HepG2 (cell line): ENCODE results near the gene NCOA1. TPM values are rescaled to one million over a fixed set of nuclear protein-coding genes. Genes with fewer than 3 reads are reported as not detected.

Experiments used
- ATAC-seq: fragments of 200-7000 bp; cut with Tn5 transposase; 3 replicates; pipeline ENCODE4 v1.9.1; 2020; ENCODE audit warnings: mild to moderate bottlenecking, moderate library complexity
- BruUV-seq: library from RNA; stranded (reverse); fragments of 400-500 nt; replicated peaks from 2 replicates; lab custom pipeline; 2021; lab: Mats Ljungman, UMichigan
- CTCF ChIA-PET: fragments of 300-600 bp; formaldehyde crosslinking; extraction: SDS; loops from one replicate; lab custom pipeline; 2021; ENCODE audit warnings: low total read pairs, inconsistent platforms, low intra/inter-chr PET ratio; lab: Yijun Ruan, JAX
- POLR2A ChIA-PET: fragments of 350-600 bp; sonication (Branson Sonifier 250); formaldehyde crosslinking; loops from one replicate; lab custom pipeline; 2020; ENCODE audit warnings: antibody characterized with exemption, inconsistent platforms; lab: Yijun Ruan, JAX
- DNase-seq: peaks from one replicate; pipeline ENCODE4 v3.0.0-alpha.2; 2015; ENCODE audit warnings: low spot score
- FAIRE-seq: peaks from 3 replicates; lab custom pipeline; 2011; peaks lifted over from hg19 to GRCh38; lab: Jason Lieb, UNC
- H2AFZ ChIP-seq: one replicate; pipeline ENCODE4 v1.6.1; 2011; ENCODE audit warnings: low read length, inconsistent platforms
- H3K27ac ChIP-seq: fragments of 300-600 bp; 3 replicates; pipeline ENCODE4 v1.8.0; 2011; ENCODE audit warnings: mixed run types, mild to moderate bottlenecking, mixed read lengths, low read length, inconsistent platforms; ENCODE audit not compliant: insufficient read depth; ENCODE audit errors: extremely low read length
- H3K27me3 ChIP-seq, 2 experiments: fragments of 200-600 bp in 1 of 2; 2 replicates in 1 of 2; 3 replicates in 1 of 2; pipeline versions ENCODE4 v1.6.0 to v1.8.0; 2011; ENCODE audit warnings: low read length in 2 of 2, mild to moderate bottlenecking in 2 of 2, moderate library complexity in 2 of 2, inconsistent platforms in 1 of 2; ENCODE audit not compliant: insufficient read depth in 2 of 2, control insufficient read depth in 1 of 2
- H3K36me3 ChIP-seq, 2 experiments: fragments of 200-600 bp in 1 of 2; replicated peaks in 1 of 2; 2 replicates in 1 of 2; 3 replicates in 1 of 2; pipeline versions ENCODE4 v1.5.1 to v1.8.0; 2011; ENCODE audit warnings: low read length in 2 of 2, inconsistent platforms in 1 of 2; ENCODE audit not compliant: insufficient read depth in 2 of 2, control insufficient read depth in 1 of 2
- H3K4me1 ChIP-seq: 2 replicates; pipeline ENCODE4 v1.5.1; 2012; ENCODE audit warnings: low read length, inconsistent platforms; ENCODE audit not compliant: insufficient read depth
- H3K4me2 ChIP-seq: 2 replicates; pipeline ENCODE4 v1.6.0; 2011; ENCODE audit warnings: low read depth, low read length, inconsistent platforms
- H3K4me3 ChIP-seq, 3 experiments: fragments of 200-600 bp in 1 of 3; sonication (generic), shearing (Covaris generic) in 1 of 3; replicated peaks in 1 of 3; 2 replicates each; pipeline ENCODE4 v1.5.1; 2011 to 2016; ENCODE audit warnings: low read length in 3 of 3, inconsistent platforms in 2 of 3, low read depth in 2 of 3, mild to moderate bottlenecking in 2 of 3, control low read depth in 1 of 3, mixed read lengths in 1 of 3; ENCODE audit not compliant: insufficient read depth in 1 of 3
- H3K79me2 ChIP-seq: one replicate; pipeline ENCODE4 v1.6.1; 2011; ENCODE audit warnings: low read length, inconsistent platforms; ENCODE audit not compliant: insufficient read depth
- H3K9ac ChIP-seq: 2 replicates; pipeline ENCODE4 v1.6.0; 2011; ENCODE audit warnings: mild to moderate bottlenecking, low read depth, low read length, inconsistent platforms; ENCODE audit not compliant: insufficient read depth
- H3K9me3 ChIP-seq: 2 replicates; pipeline ENCODE4 v1.5.1; 2012; ENCODE audit warnings: mild to moderate bottlenecking, low read length
- H4K20me1 ChIP-seq: 2 replicates; pipeline ENCODE4 v1.6.0; 2011; ENCODE audit warnings: inconsistent platforms, mild to moderate bottlenecking, low read length, moderate library complexity; ENCODE audit not compliant: insufficient read depth
- NFKB2 ChIP-seq: sonication (generic); formaldehyde crosslinking; IDR thresholded peaks from 2 replicates; pipeline ENCODE4 v1.4.0; 2020; ENCODE audit warnings: missing genetic modification reagents, borderline replicate concordance
- NR2C2 ChIP-seq: sonication (generic); formaldehyde crosslinking; IDR thresholded peaks from 2 replicates; pipeline ENCODE4 v1.4.0; 2020; ENCODE audit warnings: missing genetic modification reagents, mild to moderate bottlenecking, moderate library complexity, borderline replicate concordance
- PLRG1 ChIP-seq: fragments of 450-650 bp; conservative IDR thresholded peaks from 2 replicates; pipeline ENCODE4 v1.6.1; 2016
- SAFB2 ChIP-seq: sonication (generic); formaldehyde crosslinking; IDR thresholded peaks from 2 replicates; pipeline ENCODE4 v1.5.1; 2020; ENCODE audit warnings: missing genetic modification reagents, low read depth, mild to moderate bottlenecking, borderline replicate concordance
- ZBTB42 ChIP-seq: sonication (generic); formaldehyde crosslinking; IDR thresholded peaks from 2 replicates; pipeline ENCODE4 v1.5.0; 2020; ENCODE audit warnings: mild to moderate bottlenecking, missing genetic modification reagents
- ZNF205 ChIP-seq: IDR thresholded peaks from 2 replicates; pipeline ENCODE4 v1.6.1; 2018; ENCODE audit warnings: missing biosample characterization, missing genetic modification reagents
- WGBS: methylation state at CpG from one replicate; pipeline ENCODE4 v1.1.6; 2017; ENCODE audit warnings: low lambda C conversion rate; 5-methylcytosine and 5-hydroxymethylcytosine counted together
- in situ Hi-C: cut with HindIII; loops from 2 replicates; pipeline ENCODE4 v1.10.0; 2017; ENCODE audit warnings: low pct_unique_long_range_greater_than_20kb; ENCODE audit not compliant: extremely low pct_ligation_motif_present
- intact Hi-C: fragments of 100-400 bp; cut with micrococcal nuclease; formaldehyde crosslinking; loops from one replicate; pipeline ENCODE4 v1.10.0; 2022; ENCODE audit not compliant: unreplicated experiment
- polyA plus RNA-seq, 8 experiments: library from polyadenylated mRNA; depleted of rRNA in 3 of 8; stranded (reverse) in 7 of 8; unstranded in 1 of 8; fragments of >200 nt; fragmentation: Illumina TruSeq in 4 of 8; extraction: Trizol in 4 of 8; gene quantifications; 2 replicates each; pipeline versions ENCODE4 v1.2.1 to v1.2.3, GENCODE V29; 2011 to 2016; ENCODE audit warnings: low read depth in 4 of 8, missing spikeins in 1 of 8, mixed read lengths in 1 of 8; ENCODE audit not compliant: insufficient read depth in 1 of 8
- total RNA-seq, 5 experiments: library from RNA; depleted of rRNA; stranded (reverse); fragments of >200 nt; fragmentation: Illumina TruSeq; extraction: Trizol; gene quantifications; 2 replicates each; pipeline ENCODE4 v1.2.3, GENCODE V29; 2016; ENCODE audit warnings: low read depth in 1 of 5
- TF ChIP-seq, protein P1 (sequence below): sonication (generic); formaldehyde crosslinking; IDR thresholded peaks from 2 replicates; pipeline ENCODE4; 2020; ENCODE audit warnings: missing genetic modification reagents, mild to moderate bottlenecking, borderline replicate concordance

The NCOA1 gene
- total and polyA plus RNA-seq, 2 of the 13 experiments (the other 11 are each of a cell fraction or from before 2014, with no cell fraction given): 10.0 to 10.4 TPM

DNA sequence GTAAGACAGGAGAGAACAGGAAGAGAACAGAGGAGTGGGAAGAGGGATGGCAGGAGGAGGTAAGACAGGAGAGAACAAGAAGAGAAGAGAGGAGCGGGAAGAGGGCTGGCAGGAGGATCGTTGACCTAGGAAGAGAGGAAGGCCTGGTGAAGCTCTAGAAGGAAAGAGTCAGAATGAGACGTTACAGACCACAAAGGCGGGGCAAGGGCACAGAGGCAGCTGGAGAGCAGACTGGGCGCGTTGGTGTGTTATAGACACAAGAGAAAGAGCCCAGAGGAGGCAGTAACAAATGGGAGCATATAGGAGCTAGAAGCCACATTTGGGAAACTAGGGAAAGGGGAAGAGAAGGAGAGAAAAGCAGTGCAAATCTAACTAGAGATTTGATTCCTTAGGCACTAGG lies 275.6 kb downstream of the NCOA1 start:
- Histone ChIP-seq H3K27me3 (no peaks in the 10 kb centered on the region), H3K4me2 (no peak overlapping the region), H3K4me1 (no peaks in the 10 kb centered on the region), H3K36me3 (peaks cover 3 to 7% of the 10 kb centered on the region in 2 experiments; a peak in 2 of 5 replicates), H3K79me2 (no peaks in the 10 kb centered on the region), H3K9me3 (no peaks in the 10 kb centered on the region), H3K9ac (no peak overlapping the region), H4K20me1 (no peaks in the 10 kb centered on the region), H3K27ac (no peak overlapping the region)
- no TSS peak for BruUV-seq
- DNase-seq (no peak), ATAC-seq (no peak)
- intact Hi-C loops: no loop called here
- 88% methylated on average over 6 of the region's 6 CpGs for WGBS
- POLR2A ChIA-PET: no interaction called here
- TF ChIP-seq PLRG1: 0 out of 2 replicates have a peak, but pooled peaks have one; percentile 23
- TF ChIP-seq, protein P1, sequence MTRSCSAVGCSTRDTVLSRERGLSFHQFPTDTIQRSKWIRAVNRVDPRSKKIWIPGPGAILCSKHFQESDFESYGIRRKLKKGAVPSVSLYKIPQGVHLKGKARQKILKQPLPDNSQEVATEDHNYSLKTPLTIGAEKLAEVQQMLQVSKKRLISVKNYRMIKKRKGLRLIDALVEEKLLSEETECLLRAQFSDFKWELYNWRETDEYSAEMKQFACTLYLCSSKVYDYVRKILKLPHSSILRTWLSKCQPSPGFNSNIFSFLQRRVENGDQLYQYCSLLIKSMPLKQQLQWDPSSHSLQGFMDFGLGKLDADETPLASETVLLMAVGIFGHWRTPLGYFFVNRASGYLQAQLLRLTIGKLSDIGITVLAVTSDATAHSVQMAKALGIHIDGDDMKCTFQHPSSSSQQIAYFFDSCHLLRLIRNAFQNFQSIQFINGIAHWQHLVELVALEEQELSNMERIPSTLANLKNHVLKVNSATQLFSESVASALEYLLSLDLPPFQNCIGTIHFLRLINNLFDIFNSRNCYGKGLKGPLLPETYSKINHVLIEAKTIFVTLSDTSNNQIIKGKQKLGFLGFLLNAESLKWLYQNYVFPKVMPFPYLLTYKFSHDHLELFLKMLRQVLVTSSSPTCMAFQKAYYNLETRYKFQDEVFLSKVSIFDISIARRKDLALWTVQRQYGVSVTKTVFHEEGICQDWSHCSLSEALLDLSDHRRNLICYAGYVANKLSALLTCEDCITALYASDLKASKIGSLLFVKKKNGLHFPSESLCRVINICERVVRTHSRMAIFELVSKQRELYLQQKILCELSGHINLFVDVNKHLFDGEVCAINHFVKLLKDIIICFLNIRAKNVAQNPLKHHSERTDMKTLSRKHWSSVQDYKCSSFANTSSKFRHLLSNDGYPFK (CRISPR knock-in tag): no peak
- TF ChIP-seq SAFB2 (CRISPR knock-in tag): no peak
- TF ChIP-seq, all 625 proteins: peak for 1
- Histone ChIP-seq H3K4me3 (no peak overlapping the region), H2AFZ (no peak overlapping the region)
- FAIRE-seq: no peak
- CTCF ChIA-PET: no interaction called here
- in situ Hi-C loops: no loop called here

DNA sequence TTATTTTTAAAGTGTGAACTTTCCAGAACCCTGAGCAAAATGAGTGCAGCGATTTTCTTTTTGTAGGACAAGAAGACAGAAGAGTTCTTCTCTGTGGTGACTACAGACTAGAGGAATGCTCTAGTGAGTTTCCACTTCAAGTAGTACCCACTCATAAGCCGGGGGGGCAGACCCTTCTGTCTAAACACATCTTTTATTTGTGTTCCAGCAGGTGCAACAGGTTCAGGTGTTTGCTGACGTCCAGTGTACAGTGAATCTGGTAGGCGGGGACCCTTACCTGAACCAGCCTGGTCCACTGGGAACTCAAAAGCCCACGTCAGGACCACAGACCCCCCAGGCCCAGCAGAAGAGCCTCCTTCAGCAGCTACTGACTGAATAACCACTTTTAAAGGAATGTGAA lies 277.0 kb downstream of the NCOA1 start:
- no peak for FAIRE-seq
- no TSS peak for BruUV-seq
- WGBS: 90% methylated on average over 5 of the region's 5 CpGs

More for the DNA sequence above, 277.0 kb downstream of the NCOA1 start:
- Histone ChIP-seq H3K79me2 (no peaks in the 10 kb centered on the region), H3K27ac (no peak overlapping the region), H4K20me1 (no peaks in the 10 kb centered on the region), H3K36me3 (peaks cover 3 to 4% of the 10 kb centered on the region in 2 experiments; a peak in 2 of 5 replicates), H2AFZ (no peak overlapping the region), H3K4me3 (no peak overlapping the region), H3K4me1 (no peaks in the 10 kb centered on the region), H3K9ac (no peak overlapping the region), H3K9me3 (no peaks in the 10 kb centered on the region), H3K27me3 (no peaks in the 10 kb centered on the region), H3K4me2 (no peak overlapping the region)
- no peak for ATAC-seq
- intact Hi-C loops: no loop called here
- POLR2A ChIA-PET: no interaction called here
- no peak for TF ChIP-seq ZBTB42
- TF ChIP-seq NFKB2 (CRISPR knock-in tag): no peak
- TF ChIP-seq ZNF205 (CRISPR knock-in tag): no peak
- TF ChIP-seq NR2C2 (CRISPR knock-in tag): no peak
- CTCF ChIA-PET: no interaction called here
- in situ Hi-C loops: no loop called here
- DNase-seq: no peak
